ENCODE measurements around the gene TCF7L2.

Gene TCF7L2

DNA sequence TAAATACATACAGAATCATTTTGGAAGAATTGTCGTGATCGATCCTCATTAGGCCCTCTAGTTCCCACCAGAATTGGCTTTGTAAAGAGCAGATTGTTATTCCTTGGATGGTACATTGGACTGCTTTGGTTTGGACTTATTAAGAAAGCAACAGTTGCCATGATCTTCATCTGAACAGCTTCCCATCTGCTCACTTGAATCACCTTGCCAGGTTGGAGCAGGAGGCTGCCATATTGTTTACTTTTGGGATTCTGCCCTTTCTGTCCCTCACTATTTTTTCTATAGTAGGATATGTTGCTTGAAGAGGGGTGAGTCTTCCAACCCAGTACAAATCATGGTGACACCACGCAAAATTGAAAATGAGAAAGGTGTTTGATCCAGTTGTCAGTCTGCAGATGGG is 199.6 kb downstream of the TCF7L2 start:
- Histone ChIP-seq H3K27ac (ENCODE audit: low read length) (no peak overlapping the region), H3K4me3 (ENCODE audit: low read depth in 1 of 2, low read length in 2 of 2) (no peak overlapping the region), H3K9me3 (ENCODE audit: control insufficient read depth in 1 of 2, low read length in 2 of 2) (no peaks in the 10 kb centered on the region), H3K27me3 (ENCODE audit: low read depth, low read length) (no peaks in the 10 kb centered on the region), H3K4me1 (ENCODE audit: control insufficient read depth in 1 of 2, insufficient read depth in 2 of 2, low read length in 2 of 2) (no peaks in the 10 kb centered on the region), H3K36me3 (ENCODE audit: control insufficient read depth in 1 of 2, insufficient read depth in 2 of 2, low read length in 2 of 2) (peaks cover 59 to 69% of the 10 kb centered on the region in 2 donors)

DNA sequence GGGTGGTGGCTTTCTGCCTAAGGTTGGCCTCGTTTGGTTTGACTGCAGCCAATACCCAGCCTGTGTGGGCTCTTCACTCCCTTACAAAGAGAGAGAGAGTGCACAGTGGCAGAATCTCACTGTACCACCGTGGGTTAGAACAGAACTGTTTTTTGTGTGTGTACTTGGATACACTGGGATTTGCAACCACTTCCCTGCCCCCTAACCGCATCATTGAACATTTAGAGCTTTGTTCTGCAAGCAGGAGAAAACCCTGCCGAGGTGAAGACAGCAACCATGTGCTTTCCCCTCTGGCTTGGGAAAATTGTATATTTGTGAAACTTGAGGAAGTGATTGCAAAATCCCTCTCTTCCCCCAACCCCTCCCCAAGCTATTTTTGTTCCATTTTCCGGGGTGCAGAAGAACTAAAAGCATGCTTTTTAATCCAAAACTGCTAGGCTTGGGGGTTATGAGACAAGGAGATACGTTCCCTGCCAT is 201.2 kb downstream of the TCF7L2 start:
- Histone ChIP-seq H3K9me3 (ENCODE audit: control insufficient read depth in 1 of 2, low read length in 2 of 2) (no peaks in the 10 kb centered on the region), H3K27ac (ENCODE audit: low read length) (no peak overlapping the region), H3K27me3 (ENCODE audit: low read depth, low read length) (no peaks in the 10 kb centered on the region), H3K4me3 (ENCODE audit: low read depth in 1 of 2, low read length in 2 of 2) (no peak overlapping the region), H3K36me3 (ENCODE audit: control insufficient read depth in 1 of 2, insufficient read depth in 2 of 2, low read length in 2 of 2) (peaks cover 54 to 69% of the 10 kb centered on the region in 2 donors), H3K4me1 (ENCODE audit: control insufficient read depth in 1 of 2, insufficient read depth in 2 of 2, low read length in 2 of 2) (no peaks in the 10 kb centered on the region)

DNA sequence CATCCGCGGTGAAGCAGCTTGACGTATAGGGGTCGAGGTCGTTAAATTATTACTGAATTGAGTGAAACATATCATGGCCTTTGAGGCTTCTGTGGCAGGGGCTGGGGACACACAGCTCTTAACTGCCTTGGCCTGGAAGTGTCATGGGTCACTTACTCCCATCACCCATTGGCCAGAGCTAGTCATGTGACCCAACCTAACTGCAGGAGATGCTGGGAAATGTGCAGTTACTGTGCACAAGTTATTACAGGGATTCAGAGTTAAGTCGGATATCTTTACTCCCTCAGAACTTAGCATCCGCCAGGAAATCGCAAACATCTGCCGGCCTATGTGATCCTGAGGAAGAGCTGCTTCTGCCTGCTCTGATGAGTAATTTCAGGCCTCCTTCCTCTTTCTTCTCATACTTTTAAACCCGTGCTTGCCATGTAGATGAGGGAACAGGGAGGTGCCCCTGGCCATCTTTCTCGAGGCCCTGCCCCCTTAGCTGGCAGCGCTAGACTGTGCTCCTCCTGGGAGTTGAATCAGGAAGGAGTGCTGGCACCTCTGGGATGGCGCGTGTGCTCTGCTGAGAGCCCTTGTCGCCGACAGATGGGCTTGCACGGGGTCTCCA is 203.6 kb downstream of the TCF7L2 start:
- no peaks in the 10 kb centered on the region for H3K27me3 ChIP-seq (ENCODE audit: low read depth, low read length)
- H3K4me1 ChIP-seq (ENCODE audit: control insufficient read depth in 1 of 2, insufficient read depth in 2 of 2, low read length in 2 of 2): no peaks in the 10 kb centered on the region
- no peaks in the 10 kb centered on the region for H3K9me3 ChIP-seq (ENCODE audit: control insufficient read depth in 1 of 2, low read length in 2 of 2)
- peaks cover 56 to 63% of the 10 kb centered on the region in 2 donors for H3K36me3 ChIP-seq (ENCODE audit: control insufficient read depth in 1 of 2, insufficient read depth in 2 of 2, low read length in 2 of 2)
- H3K4me3 ChIP-seq (ENCODE audit: low read depth in 1 of 2, low read length in 2 of 2): no peak overlapping the region
- no peak overlapping the region for H3K27ac ChIP-seq (ENCODE audit: low read length)

DNA sequence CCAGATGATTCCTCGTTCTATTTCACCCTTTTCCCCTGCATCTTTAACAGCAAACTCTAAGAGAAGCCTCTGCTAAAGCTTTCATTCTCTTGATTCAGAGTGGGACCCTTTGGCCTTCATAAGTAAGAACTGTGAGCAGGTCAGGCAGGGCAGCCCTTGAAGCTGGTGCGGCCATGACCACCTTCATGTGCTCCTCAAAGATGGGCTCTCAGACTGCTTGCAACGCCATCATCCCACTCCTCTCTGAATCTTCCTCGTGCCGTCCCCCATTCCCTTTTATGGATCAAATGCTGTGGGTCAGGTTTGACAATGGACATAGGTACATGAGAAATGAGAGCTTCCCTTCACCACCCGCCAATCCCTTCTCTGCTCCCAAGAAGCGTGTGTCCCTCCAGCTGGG is 207.4 kb downstream of the TCF7L2 start:
- Histone ChIP-seq H3K27ac (ENCODE audit: low read length) (no peak overlapping the region), H3K36me3 (ENCODE audit: control insufficient read depth in 1 of 2, insufficient read depth in 2 of 2, low read length in 2 of 2) (peaks cover 47 to 54% of the 10 kb centered on the region in 2 donors)

DNA sequence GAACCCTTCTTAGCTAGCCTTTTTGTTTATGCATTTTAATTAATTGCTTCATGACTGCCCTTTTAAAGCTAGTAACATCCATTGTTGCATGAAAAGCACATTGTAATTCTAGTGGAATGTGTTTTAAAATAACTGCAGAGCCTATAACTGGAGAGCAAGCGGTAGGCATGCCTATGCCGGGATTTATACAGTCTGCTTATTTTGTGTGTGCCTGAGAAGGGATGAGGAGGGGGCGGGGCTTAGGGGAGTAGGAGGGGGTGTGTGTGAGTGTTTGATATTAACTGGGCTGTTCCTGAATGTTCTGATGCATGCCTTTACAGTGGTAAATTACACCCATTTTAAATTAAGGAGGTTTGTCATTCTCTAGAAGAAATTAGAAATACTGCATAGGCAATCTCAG is 208.1 kb downstream of the TCF7L2 start:
- Histone ChIP-seq H3K27me3 (ENCODE audit: low read depth, low read length) (no peaks in the 10 kb centered on the region), H3K4me1 (ENCODE audit: control insufficient read depth in 1 of 2, insufficient read depth in 2 of 2, low read length in 2 of 2) (peaks cover 0 to 3% of the 10 kb centered on the region in 2 donors), H3K27ac (ENCODE audit: low read length) (no peak overlapping the region), H3K36me3 (ENCODE audit: control insufficient read depth in 1 of 2, insufficient read depth in 2 of 2, low read length in 2 of 2) (peaks cover 40 to 47% of the 10 kb centered on the region in 2 donors), H3K9me3 (ENCODE audit: control insufficient read depth in 1 of 2, low read length in 2 of 2) (no peaks in the 10 kb centered on the region), H3K4me3 (ENCODE audit: low read depth in 1 of 2, low read length in 2 of 2) (no peak overlapping the region)

More for the DNA sequence above, 207.4 kb downstream of the TCF7L2 start:
- no peaks in the 10 kb centered on the region for H3K27me3 ChIP-seq (ENCODE audit: low read depth, low read length)
- no peaks in the 10 kb centered on the region for H3K4me1 ChIP-seq (ENCODE audit: control insufficient read depth in 1 of 2, insufficient read depth in 2 of 2, low read length in 2 of 2)
- no peaks in the 10 kb centered on the region for H3K9me3 ChIP-seq (ENCODE audit: control insufficient read depth in 1 of 2, low read length in 2 of 2)
- no peak overlapping the region for H3K4me3 ChIP-seq (ENCODE audit: low read depth in 1 of 2, low read length in 2 of 2)

DNA sequence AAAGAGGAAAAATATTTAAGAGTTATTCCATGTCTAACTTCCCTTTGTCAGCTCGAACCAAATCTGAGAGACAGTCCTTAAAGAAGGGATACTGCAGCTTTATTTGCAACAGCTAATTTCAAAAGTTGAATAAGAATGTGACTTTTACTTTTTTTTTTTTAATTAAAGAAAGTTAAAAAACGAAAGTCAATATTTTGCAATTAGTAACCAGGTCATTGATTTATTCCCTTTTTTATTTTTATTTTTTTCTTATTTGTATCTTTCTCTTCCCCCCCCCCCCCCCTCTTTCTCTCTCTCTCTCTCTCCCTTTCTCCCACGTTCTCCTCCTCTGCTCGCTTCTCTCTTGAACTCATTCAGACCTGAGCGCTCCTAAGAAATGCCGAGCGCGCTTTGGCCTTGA is 209.5 kb downstream of the TCF7L2 start:
- no peak overlapping the region for H3K27ac ChIP-seq (ENCODE audit: low read length)
- no peak overlapping the region for H3K4me3 ChIP-seq (ENCODE audit: low read depth in 1 of 2, low read length in 2 of 2)
- H3K4me1 ChIP-seq (ENCODE audit: control insufficient read depth in 1 of 2, insufficient read depth in 2 of 2, low read length in 2 of 2): peaks cover 0 to 13% of the 10 kb centered on the region in 2 donors
- H3K9me3 ChIP-seq (ENCODE audit: control insufficient read depth in 1 of 2, low read length in 2 of 2): no peaks in the 10 kb centered on the region
- H3K27me3 ChIP-seq (ENCODE audit: low read depth, low read length): no peaks in the 10 kb centered on the region
- H3K36me3 ChIP-seq (ENCODE audit: control insufficient read depth in 1 of 2, insufficient read depth in 2 of 2, low read length in 2 of 2): peaks cover 33 to 38% of the 10 kb centered on the region in 2 donors

DNA sequence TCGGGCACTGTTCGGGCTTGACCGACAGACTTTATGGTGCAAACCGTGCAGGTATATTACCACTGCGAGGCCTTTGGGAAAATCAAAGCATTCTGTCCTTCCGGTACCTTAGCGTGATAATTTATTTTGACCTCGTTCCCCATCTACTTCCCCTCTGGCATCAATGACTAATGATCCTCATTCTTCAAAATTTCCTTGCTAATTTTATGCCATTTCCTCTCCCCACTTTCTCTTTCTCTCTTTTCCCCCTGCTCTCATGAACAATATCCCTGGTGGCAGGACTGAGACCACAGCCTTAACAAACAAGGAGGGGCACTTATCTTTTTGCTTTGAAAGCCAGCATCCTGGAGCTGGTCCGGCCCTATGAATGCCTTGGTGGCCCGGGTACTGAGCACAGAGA is 210.6 kb downstream of the TCF7L2 start:
- H3K4me1 ChIP-seq (ENCODE audit: control insufficient read depth in 1 of 2, insufficient read depth in 2 of 2, low read length in 2 of 2): peaks cover 0 to 13% of the 10 kb centered on the region in 2 donors
- H3K36me3 ChIP-seq (ENCODE audit: control insufficient read depth in 1 of 2, insufficient read depth in 2 of 2, low read length in 2 of 2): peaks cover 26 to 30% of the 10 kb centered on the region in 2 donors
- H3K27me3 ChIP-seq (ENCODE audit: low read depth, low read length): no peaks in the 10 kb centered on the region

DNA sequence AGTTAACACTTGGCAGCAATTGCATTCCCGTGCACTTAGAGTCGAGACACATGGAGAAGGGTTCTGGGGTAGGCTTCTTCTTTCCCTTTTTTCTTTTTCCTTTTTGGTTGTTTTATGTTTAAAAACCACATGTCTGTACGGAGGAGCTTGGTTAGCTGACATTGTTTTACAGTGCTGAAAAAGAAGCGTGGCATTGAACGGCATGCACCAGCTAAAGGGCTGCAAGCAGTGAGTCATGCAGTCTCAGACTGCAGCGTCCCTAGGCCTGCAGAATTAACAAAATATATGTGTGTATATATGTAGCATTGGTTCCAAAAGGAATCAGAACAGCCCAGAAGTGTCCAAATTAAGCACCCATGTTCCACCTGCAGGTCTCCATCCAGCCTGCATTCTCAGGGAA is 211.0 kb downstream of the TCF7L2 start:
- Histone ChIP-seq H3K4me1 (ENCODE audit: control insufficient read depth in 1 of 2, insufficient read depth in 2 of 2, low read length in 2 of 2) (peaks cover 0 to 13% of the 10 kb centered on the region in 2 donors), H3K27ac (ENCODE audit: low read length) (no peak overlapping the region), H3K27me3 (ENCODE audit: low read depth, low read length) (no peaks in the 10 kb centered on the region), H3K36me3 (ENCODE audit: control insufficient read depth in 1 of 2, insufficient read depth in 2 of 2, low read length in 2 of 2) (peaks cover 25 to 29% of the 10 kb centered on the region in 2 donors), H3K9me3 (ENCODE audit: control insufficient read depth in 1 of 2, low read length in 2 of 2) (no peaks in the 10 kb centered on the region), H3K4me3 (ENCODE audit: low read depth in 1 of 2, low read length in 2 of 2) (no peak overlapping the region)

More for the DNA sequence above, 210.6 kb downstream of the TCF7L2 start:
- Histone ChIP-seq H3K9me3 (ENCODE audit: control insufficient read depth in 1 of 2, low read length in 2 of 2) (no peaks in the 10 kb centered on the region), H3K4me3 (ENCODE audit: low read depth in 1 of 2, low read length in 2 of 2) (no peak overlapping the region), H3K27ac (ENCODE audit: low read length) (no peak overlapping the region)

DNA sequence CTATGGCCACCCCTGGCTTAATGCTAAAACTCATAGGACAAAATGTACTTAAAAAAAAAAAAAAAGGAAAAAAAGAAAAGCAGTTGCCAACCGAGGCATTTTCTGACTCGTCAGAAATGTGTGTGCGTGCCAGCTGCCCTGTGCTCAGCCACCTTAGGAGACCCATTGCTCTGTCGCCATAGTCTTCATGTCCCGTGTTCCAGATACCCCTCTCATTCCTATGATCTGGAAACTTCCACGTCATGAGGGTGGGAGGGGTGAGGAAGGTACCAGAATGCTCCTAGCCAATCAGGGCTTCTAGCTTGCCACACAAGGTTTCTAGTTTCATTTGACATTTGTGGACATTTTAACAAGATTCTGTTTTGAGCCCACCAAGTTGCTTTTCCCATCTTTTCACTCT is 212.9 kb downstream of the TCF7L2 start:
- no peaks in the 10 kb centered on the region for H3K9me3 ChIP-seq (ENCODE audit: control insufficient read depth in 1 of 2, low read length in 2 of 2)
- H3K36me3 ChIP-seq (ENCODE audit: control insufficient read depth in 1 of 2, insufficient read depth in 2 of 2, low read length in 2 of 2): peaks cover 21 to 24% of the 10 kb centered on the region in 2 donors
- H3K27me3 ChIP-seq (ENCODE audit: low read depth, low read length): no peaks in the 10 kb centered on the region
- peaks cover 0 to 13% of the 10 kb centered on the region in 2 donors for H3K4me1 ChIP-seq (ENCODE audit: control insufficient read depth in 1 of 2, insufficient read depth in 2 of 2, low read length in 2 of 2)
- H3K4me3 ChIP-seq (ENCODE audit: low read depth in 1 of 2, low read length in 2 of 2): no peak overlapping the region
- no peak overlapping the region for H3K27ac ChIP-seq (ENCODE audit: low read length)

DNA sequence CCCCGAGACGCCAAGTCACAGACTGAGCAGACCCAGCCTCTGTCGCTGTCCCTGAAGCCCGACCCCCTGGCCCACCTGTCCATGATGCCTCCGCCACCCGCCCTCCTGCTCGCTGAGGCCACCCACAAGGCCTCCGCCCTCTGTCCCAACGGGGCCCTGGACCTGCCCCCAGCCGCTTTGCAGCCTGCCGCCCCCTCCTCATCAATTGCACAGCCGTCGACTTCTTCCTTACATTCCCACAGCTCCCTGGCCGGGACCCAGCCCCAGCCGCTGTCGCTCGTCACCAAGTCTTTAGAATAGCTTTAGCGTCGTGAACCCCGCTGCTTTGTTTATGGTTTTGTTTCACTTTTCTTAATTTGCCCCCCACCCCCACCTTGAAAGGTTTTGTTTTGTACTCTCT is 215.6 kb downstream of the TCF7L2 start:
- peaks cover 21% of the 10 kb centered on the region in 2 donors for H3K36me3 ChIP-seq (ENCODE audit: control insufficient read depth in 1 of 2, insufficient read depth in 2 of 2, low read length in 2 of 2)
- no peak overlapping the region for H3K27ac ChIP-seq (ENCODE audit: low read length)
- peaks cover 0 to 13% of the 10 kb centered on the region in 2 donors for H3K4me1 ChIP-seq (ENCODE audit: control insufficient read depth in 1 of 2, insufficient read depth in 2 of 2, low read length in 2 of 2)
- no peak overlapping the region for H3K4me3 ChIP-seq (ENCODE audit: low read depth in 1 of 2, low read length in 2 of 2)
- no peaks in the 10 kb centered on the region for H3K27me3 ChIP-seq (ENCODE audit: low read depth, low read length)
- no peaks in the 10 kb centered on the region for H3K9me3 ChIP-seq (ENCODE audit: control insufficient read depth in 1 of 2, low read length in 2 of 2)

DNA sequence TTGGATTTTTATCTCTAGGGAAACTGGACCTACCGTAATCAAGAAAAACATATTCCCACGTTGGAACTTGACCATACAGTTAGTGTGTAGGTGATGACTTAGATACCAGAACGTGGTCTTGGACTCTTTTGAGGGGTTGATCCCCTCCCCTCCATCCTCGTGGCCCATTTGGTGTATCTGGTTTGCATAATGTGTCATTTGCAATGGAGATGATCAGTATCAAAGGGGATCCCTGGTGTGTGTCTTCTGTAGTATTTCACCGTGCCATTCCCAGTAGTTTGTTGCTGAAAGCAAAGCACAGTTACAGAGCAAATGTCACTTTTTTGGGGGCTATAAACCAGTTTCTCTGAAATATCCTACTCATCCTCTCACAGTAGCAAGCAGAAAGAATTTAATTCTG is 217.7 kb downstream of the TCF7L2 start:
- Histone ChIP-seq H3K9me3 (ENCODE audit: control insufficient read depth in 1 of 2, low read length in 2 of 2) (no peaks in the 10 kb centered on the region), H3K36me3 (ENCODE audit: control insufficient read depth in 1 of 2, insufficient read depth in 2 of 2, low read length in 2 of 2) (peaks cover 10 to 11% of the 10 kb centered on the region in 2 donors), H3K27ac (ENCODE audit: low read length) (no peak overlapping the region), H3K27me3 (ENCODE audit: low read depth, low read length) (no peaks in the 10 kb centered on the region), H3K4me3 (ENCODE audit: low read depth in 1 of 2, low read length in 2 of 2) (no peak overlapping the region), H3K4me1 (ENCODE audit: control insufficient read depth in 1 of 2, insufficient read depth in 2 of 2, low read length in 2 of 2) (peaks cover 0 to 13% of the 10 kb centered on the region in 2 donors)

DNA sequence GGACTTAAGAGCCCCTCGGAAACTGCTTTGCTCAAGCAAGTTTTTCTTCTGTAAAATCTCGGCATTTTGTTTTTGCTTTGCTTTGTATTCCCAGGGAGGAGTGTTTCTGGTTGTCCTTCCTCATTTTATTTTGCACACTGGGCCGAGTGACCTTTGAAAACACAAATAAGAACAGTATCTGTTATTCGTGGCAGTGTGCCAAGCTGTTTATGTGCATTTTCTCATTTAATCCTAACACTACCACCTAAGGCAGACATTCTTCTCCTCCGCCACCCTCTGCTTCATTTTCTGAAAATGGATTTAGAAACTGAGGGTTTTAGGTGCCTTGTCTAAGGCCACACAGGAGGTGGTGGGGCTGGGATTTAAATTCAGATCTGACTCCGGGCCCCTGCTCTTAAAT is 218.5 kb downstream of the TCF7L2 start:
- Histone ChIP-seq H3K36me3 (ENCODE audit: control insufficient read depth in 1 of 2, insufficient read depth in 2 of 2, low read length in 2 of 2) (peaks cover 10 to 11% of the 10 kb centered on the region in 2 donors), H3K27ac (ENCODE audit: low read length) (no peak overlapping the region), H3K9me3 (ENCODE audit: control insufficient read depth in 1 of 2, low read length in 2 of 2) (no peaks in the 10 kb centered on the region), H3K27me3 (ENCODE audit: low read depth, low read length) (no peaks in the 10 kb centered on the region), H3K4me3 (ENCODE audit: low read depth in 1 of 2, low read length in 2 of 2) (no peak overlapping the region), H3K4me1 (ENCODE audit: control insufficient read depth in 1 of 2, insufficient read depth in 2 of 2, low read length in 2 of 2) (peaks cover 0 to 6% of the 10 kb centered on the region in 2 donors)

Data from muscle layer of duodenum (tissue), 2 donors.